ENCODE results near the gene TMPRSS11B.
"Not testable (repeated sequence)": the region's sequence is repeated elsewhere in the genome, so short reads cannot be mapped to it uniquely, and the experiment has no call there.

The TMPRSS11B gene

GRCh38 chr4:68245594-68245993 is at the start of gene TMPRSS11B:
TSS of gene TMPRSS11B (minus strand) at chr4:68245694. CDS start at chr4:68245558, 136 bp downstream.
- no peak for DNase-seq (ENCODE audit: low spot score)

GRCh38 chr4:68291256-68291655 is 45.8 kb upstream of the TMPRSS11B start:
- DNase-seq (ENCODE audit: low spot score) = no peak

GRCh38 chr4:68288393-68288740 is 42.9 kb upstream of the TMPRSS11B start:
- no peak for DNase-seq (ENCODE audit: low spot score)

GRCh38 chr4:68287704-68288392 is 42.4 kb upstream of the TMPRSS11B start:
- no peak for DNase-seq (ENCODE audit: low spot score)

GRCh38 chr4:68283714-68284113 is 38.2 kb upstream of the TMPRSS11B start:
- DNase-seq (ENCODE audit: low spot score) = no peak

GRCh38 chr4:68283095-68283494 is 37.6 kb upstream of the TMPRSS11B start:
- DNase-seq (ENCODE audit: low spot score) = no peak

GRCh38 chr4:68281796-68282740 is 36.6 kb upstream of the TMPRSS11B start:
- DNase-seq (ENCODE audit: low spot score) = not testable (repeated sequence)

- DNase-seq (ENCODE audit: low spot score) = no peak
Measured at GRCh38 chr4:68278029-68278428, 32.5 kb upstream of the TMPRSS11B start.

- no peak for DNase-seq (ENCODE audit: low spot score)
Measured at GRCh38 chr4:68277627-68278026, 32.1 kb upstream of the TMPRSS11B start.

GRCh38 chr4:68272860-68273259 is 27.4 kb upstream of the TMPRSS11B start:
- no peak for DNase-seq (ENCODE audit: low spot score)

- DNase-seq (ENCODE audit: low spot score) = no peak
Measured at GRCh38 chr4:68272380-68272779, 26.9 kb upstream of the TMPRSS11B start.

- no peak for DNase-seq (ENCODE audit: low spot score)
Measured at GRCh38 chr4:68271851-68272357, 26.4 kb upstream of the TMPRSS11B start.

- no peak for DNase-seq (ENCODE audit: low spot score)
Measured at GRCh38 chr4:68267433-68267944, 22.0 kb upstream of the TMPRSS11B start.

- DNase-seq (ENCODE audit: low spot score) = no peak
Measured at GRCh38 chr4:68264875-68265565, 19.5 kb upstream of the TMPRSS11B start.

GRCh38 chr4:68259191-68259590 is 13.7 kb upstream of the TMPRSS11B start:
- no peak for DNase-seq (ENCODE audit: low spot score)

GRCh38 chr4:68257719-68258118 is 12.2 kb upstream of the TMPRSS11B start:
- DNase-seq (ENCODE audit: low spot score) = no peak

GRCh38 chr4:68256284-68256683 is 10.8 kb upstream of the TMPRSS11B start:
- DNase-seq (ENCODE audit: low spot score) = no peak

GRCh38 chr4:68250151-68250930 is 4.8 kb upstream of the TMPRSS11B start:
- DNase-seq (ENCODE audit: low spot score) = no peak

- no peak for DNase-seq (ENCODE audit: low spot score)
Measured at GRCh38 chr4:68249434-68249833, 3.9 kb upstream of the TMPRSS11B start.

- DNase-seq (ENCODE audit: low spot score) = no peak
Measured at GRCh38 chr4:68240620-68241019, 4.9 kb downstream of the TMPRSS11B start.

GRCh38 chr4:68228568-68228967 is 16.9 kb downstream of the TMPRSS11B start:
- no peak for DNase-seq (ENCODE audit: low spot score)

All from left forelimb (tissue), 1 donor.